Stimulated activated CD8-positive, alpha-beta memory T cell treated with anti-CD3 and anti-CD28 coated beads, Interleukin-2, amount 100 ng/mL, for 1 hour (primary cell): ENCODE data around the gene NMNAT2.
"Not testable (repeated sequence)": the region's sequence is repeated elsewhere in the genome, so short reads cannot be mapped to it uniquely, and the experiment has no call there.

ENCODE experiments used
- DNase-seq, 2 donors: peaks; one replicate each; pipeline ENCODE4 v3.0.0-alpha.2; 2020; ENCODE audit warnings: low read depth in 2 of 2

NMNAT2 gene

DNA sequence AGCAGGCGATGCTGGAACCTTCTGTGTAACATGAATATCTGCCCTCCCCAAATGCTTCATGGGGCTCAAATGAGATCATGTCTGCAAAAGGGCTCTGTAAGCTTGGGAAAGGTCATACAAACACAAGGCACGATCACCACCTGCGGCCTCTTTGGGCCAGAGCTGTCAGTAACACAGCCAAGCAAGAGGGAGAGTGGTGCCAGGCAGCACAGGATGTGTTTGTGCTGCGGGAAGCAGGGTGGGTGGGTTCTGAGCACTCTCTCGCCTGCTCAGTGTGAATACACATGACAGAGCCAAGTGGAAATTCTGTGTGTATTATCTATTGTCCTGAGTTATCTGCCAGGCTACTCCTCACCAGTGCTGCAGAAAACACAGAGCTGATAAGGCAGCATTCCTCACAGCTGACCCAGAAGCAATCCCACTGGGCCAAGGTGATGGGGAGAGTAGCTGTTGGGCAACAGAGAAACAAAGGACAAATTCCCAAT is 130.9 kb downstream of the NMNAT2 start:
- no peak for DNase-seq

DNA sequence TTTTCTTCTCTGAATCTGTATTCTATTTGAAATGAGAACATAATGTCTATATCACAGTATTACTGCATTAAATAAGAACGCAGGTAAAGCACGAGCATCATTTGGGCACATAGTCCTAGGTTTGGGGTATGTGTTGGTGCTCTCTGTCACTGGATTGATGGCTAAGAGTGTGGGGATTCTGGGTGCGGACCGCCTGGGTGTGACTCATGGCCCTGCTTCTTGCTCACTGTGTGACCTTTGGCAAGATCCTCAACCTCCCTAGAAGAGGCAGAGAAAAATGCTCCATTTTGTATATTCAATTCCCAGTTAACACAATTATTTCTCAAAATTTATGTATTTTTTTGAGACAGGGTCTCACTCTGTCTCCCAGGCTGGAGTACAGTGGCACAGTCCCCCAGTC is 132.4 kb downstream of the NMNAT2 start:
- DNase-seq = no peak

GRCh38 chr1:183285256-183285655 is 132.9 kb downstream of the NMNAT2 start:
- no peak for DNase-seq

- DNase-seq = no peak
Measured at GRCh38 chr1:183284086-183284485, 134.1 kb downstream of the NMNAT2 start.

GRCh38 chr1:183283286-183283685 is 134.9 kb downstream of the NMNAT2 start:
- DNase-seq = no peak

GRCh38 chr1:183282101-183282855 is 135.9 kb downstream of the NMNAT2 start:
- no peak for DNase-seq

- DNase-seq = peak; percentile 16 to 35
Measured at GRCh38 chr1:183281553-183282091, 136.6 kb downstream of the NMNAT2 start.

- DNase-seq = no peak
Measured at GRCh38 chr1:183281039-183281438, 137.1 kb downstream of the NMNAT2 start.

DNA sequence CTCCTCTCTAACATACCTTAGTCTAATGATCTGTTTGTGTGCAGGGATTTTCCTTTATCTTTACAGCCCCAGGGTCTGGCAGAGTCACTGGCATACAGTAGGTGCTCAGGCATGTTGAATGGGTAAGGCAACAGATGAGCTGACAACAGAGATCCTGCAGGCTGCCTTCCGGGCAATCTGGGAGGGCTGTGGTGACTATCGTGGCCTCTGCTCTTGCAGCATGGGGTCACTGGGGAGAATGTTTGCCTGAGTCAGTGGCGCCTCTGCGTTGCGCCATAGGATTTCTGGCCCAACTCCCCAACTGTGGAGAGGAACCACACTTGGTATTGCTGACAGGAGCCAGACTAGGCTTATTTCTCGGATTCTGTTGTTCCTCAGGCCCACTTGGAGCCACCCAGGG is 138.3 kb downstream of the NMNAT2 start:
- no peak for DNase-seq

GRCh38 chr1:183278739-183279591 is 139.2 kb downstream of the NMNAT2 start:
- DNase-seq = no peak

GRCh38 chr1:183277821-183278738 is 140.1 kb downstream of the NMNAT2 start:
- no peak for DNase-seq

DNA sequence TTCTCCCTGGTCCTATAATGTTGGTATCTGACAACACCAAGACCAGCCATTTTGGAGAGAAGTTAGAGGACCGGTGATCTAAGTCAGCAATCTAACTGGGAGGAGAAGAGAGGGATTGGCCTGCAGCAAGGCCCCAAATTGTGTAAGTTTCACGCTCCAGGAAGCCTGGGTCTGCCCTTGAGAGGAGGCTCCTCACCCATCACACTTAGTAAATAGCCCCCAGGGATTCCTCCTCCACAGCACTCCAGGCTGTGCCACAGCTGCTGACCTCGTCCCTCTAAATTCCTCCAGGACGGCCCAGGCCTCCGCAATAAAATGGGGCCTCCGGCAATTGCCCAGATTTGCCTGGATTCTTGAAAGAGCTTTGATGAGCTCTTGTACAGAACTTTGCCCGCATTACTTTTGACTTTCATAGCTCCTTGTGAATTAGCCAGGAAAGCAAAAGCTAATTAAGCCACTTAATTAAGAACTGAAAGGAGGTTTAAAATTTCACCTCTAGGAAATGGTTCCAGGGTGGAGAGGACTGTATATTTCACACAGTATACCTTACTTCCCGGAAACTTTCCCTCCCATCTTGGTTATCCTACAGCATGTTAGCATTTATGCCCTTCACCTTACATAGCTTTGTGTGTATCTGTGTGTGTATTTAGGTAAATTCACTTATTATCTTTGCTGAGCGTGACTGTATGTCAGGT is 141.6 kb downstream of the NMNAT2 start:
- no peak for DNase-seq

- DNase-seq = no peak
Measured at GRCh38 chr1:183275322-183275721, 142.9 kb downstream of the NMNAT2 start.

DNA sequence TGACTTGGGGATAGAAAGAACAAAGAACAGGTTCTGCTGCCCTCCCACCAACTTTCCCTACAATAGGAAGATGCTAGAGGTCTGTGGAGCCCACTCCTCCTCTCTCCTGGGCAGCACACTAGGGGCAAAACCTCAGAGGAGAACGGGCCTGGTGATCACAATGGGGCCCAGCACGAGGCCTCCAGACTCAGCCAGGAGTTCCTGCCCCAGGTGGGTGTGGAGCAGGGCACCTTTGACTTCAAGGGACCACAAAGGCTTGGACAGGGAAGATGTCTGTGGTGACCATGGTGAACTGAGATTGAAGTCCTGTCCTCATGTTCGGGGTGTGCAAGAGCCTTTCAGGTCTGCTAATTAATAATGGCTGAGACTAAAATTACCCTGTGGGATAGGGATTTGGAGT is 143.3 kb downstream of the NMNAT2 start:
- DNase-seq = no peak

GRCh38 chr1:183273984-183274383 is 144.2 kb downstream of the NMNAT2 start:
- DNase-seq = not testable (repeated sequence)

DNA sequence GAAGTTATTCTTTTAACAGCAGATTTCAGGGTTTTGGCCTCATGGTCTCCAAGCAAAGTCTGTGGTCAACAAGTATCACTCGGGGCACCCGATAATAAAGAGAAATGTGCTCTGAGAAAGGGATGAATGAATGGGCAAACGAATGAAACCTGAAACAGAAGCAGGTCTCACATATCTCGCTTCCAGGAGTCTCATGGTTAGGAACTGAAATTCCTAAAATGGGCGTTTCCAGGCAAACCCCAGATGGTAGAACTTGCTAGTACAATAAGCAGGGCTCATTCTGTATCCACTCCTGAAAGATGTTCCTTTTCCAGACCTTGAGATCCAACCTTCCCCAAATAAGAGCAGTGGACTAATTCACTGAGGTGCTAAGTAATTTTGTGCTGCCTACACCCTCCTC is 144.9 kb downstream of the NMNAT2 start:
- no peak for DNase-seq

DNA sequence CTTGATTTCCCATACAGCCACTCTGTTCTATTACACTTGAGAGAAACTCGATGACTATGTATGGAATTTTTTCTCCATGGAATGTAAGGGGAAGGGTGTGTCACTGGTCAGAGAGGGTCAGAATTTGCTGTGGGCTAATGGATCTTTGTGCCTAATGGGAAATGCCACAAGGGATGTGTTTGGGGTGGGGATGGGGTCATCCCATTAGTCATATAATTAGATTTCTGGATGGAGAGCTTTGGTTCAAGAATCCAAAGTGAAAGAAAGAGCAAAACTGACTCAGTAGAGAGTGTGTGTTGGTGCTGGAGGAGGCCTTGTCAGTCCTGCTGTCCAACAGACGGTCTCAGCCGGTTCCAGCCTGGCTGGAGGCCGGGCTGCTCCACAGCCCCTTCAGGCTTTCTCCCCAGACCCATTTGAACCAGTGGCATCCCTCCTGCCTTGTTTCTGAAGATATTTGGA is 145.8 kb downstream of the NMNAT2 start:
- DNase-seq = no peak

GRCh38 chr1:183270541-183271141 is 147.5 kb downstream of the NMNAT2 start:
- DNase-seq = no peak

GRCh38 chr1:183267646-183268431 is 150.3 kb downstream of the NMNAT2 start:
- no peak for DNase-seq
